ENCODE results near the gene SPIN2B. TPM values are rescaled to one million over a fixed set of nuclear protein-coding genes. Genes with fewer than 3 reads are reported as not detected.

The SPIN2B gene
- total RNA-seq, 2 experiments from 2014 or later = 6.1 to 7.0 TPM

Other genes with a start within 250 kb of the SPIN2B start
- gene SPIN3, start 126.0 kb downstream of the SPIN2B start, total RNA-seq = 1 to 10 TPM; 7.7 to 10.0 TPM
- gene SPIN2A, start 15.8 kb upstream of the SPIN2B start, total RNA-seq = under 1 TPM; 0.43 to 0.54 TPM
- 1 to 10 TPM; 4.9 to 8.1 TPM for gene FAAH2, start 165.2 kb upstream of the SPIN2B start, total RNA-seq